Endodermal cell (in vitro differentiated cells): ENCODE data around the gene PLA2G4D. TPM values are rescaled to one million over a fixed set of nuclear protein-coding genes. Genes with fewer than 3 reads are reported as not detected.

ENCODE experiments used
- DNase-seq: peaks from one replicate; pipeline ENCODE4 v3.0.0-alpha.2; 2017
- H3K27ac ChIP-seq: 2 replicates; pipeline ENCODE4 v1.5.1; 2013; ENCODE audit warnings: mild to moderate bottlenecking, low read depth, low read length, moderate library complexity
- H3K27me3 ChIP-seq: 2 replicates; pipeline ENCODE4 v1.6.1; 2013; ENCODE audit warnings: mild to moderate bottlenecking, low read length, moderate library complexity; ENCODE audit not compliant: insufficient read depth, control insufficient read depth, poor library complexity, severe bottlenecking
- H3K36me3 ChIP-seq: 2 replicates; pipeline ENCODE4 v1.7.0; 2013; ENCODE audit warnings: mild to moderate bottlenecking, low read length, moderate library complexity; ENCODE audit not compliant: control insufficient read depth, insufficient read depth
- H3K4me1 ChIP-seq: one replicate; pipeline ENCODE4 v1.7.0; 2013; ENCODE audit warnings: low read length; ENCODE audit not compliant: control insufficient read depth, insufficient read depth
- H3K4me3 ChIP-seq: 2 replicates; pipeline ENCODE4 v1.5.1; 2013; ENCODE audit warnings: mild to moderate bottlenecking, low read length, moderate library complexity
- H3K9ac ChIP-seq: 2 replicates; pipeline ENCODE4 v1.6.1; 2013; ENCODE audit warnings: mild to moderate bottlenecking, low read length, moderate library complexity; ENCODE audit not compliant: poor library complexity, severe bottlenecking; ENCODE audit errors: extremely low read depth
- H3K9me3 ChIP-seq: 2 replicates; pipeline ENCODE4 v1.6.1; 2013; ENCODE audit warnings: mild to moderate bottlenecking, low read length, moderate library complexity; ENCODE audit not compliant: control insufficient read depth
- H3K27ac Mint-ChIP-seq: 2 replicates; pipeline ENCODE4 v1.8.0; 2020; ENCODE audit warnings: mixed read lengths
- H3K27me3 Mint-ChIP-seq: 2 replicates; pipeline ENCODE4 v1.8.0; 2021; ENCODE audit warnings: mild to moderate bottlenecking, mixed read lengths; ENCODE audit not compliant: insufficient read depth
- H3K36me3 Mint-ChIP-seq: 2 replicates; pipeline ENCODE4 v1.8.0; 2020; ENCODE audit warnings: low read depth, mixed read lengths
- H3K4me1 Mint-ChIP-seq: 2 replicates; pipeline ENCODE4 v1.8.0; 2020; ENCODE audit warnings: mixed read lengths
- H3K4me3 Mint-ChIP-seq: 2 replicates; pipeline ENCODE4 v1.8.0; 2020; ENCODE audit warnings: mild to moderate bottlenecking, moderate library complexity, mixed read lengths
- H3K9me3 Mint-ChIP-seq: 2 replicates; pipeline ENCODE4 v1.8.0; 2020; ENCODE audit warnings: mild to moderate bottlenecking, mixed read lengths
- WGBS, 2 experiments: methylation state at CpG; one replicate each; pipeline versions ENCODE4 v1.1.5 to v1.1.7; 2013; ENCODE audit warnings: missing lambda C conversion rate in 2 of 2, mixed read lengths in 1 of 2; ENCODE audit not compliant: insufficient coverage in 1 of 2, insufficient read length in 1 of 2; 5-methylcytosine and 5-hydroxymethylcytosine counted together
- total RNA-seq, 2 donors: library from RNA; stranded (reverse); fragmentation: NEBNext Ultra II Directional in 1 of 2; extraction: Animal tissue kit (Norgen Biotek cat#: 25700) in 1 of 2; gene quantifications; 2 replicates in 1 of 2; 3 replicates in 1 of 2; pipeline ENCODE4 v1.2.1, GENCODE V29; 2021
- TF ChIP-seq, protein P1 (sequence below): fragments of 200-600 bp; sonication (generic); conservative IDR thresholded peaks from 2 replicates; pipeline ENCODE4 v1.5.0; 2021; ENCODE audit warnings: antibody characterized with exemption, mild to moderate bottlenecking

Gene PLA2G4D
- total RNA-seq, 2 donors from 2014 or later = not detected

DNA sequence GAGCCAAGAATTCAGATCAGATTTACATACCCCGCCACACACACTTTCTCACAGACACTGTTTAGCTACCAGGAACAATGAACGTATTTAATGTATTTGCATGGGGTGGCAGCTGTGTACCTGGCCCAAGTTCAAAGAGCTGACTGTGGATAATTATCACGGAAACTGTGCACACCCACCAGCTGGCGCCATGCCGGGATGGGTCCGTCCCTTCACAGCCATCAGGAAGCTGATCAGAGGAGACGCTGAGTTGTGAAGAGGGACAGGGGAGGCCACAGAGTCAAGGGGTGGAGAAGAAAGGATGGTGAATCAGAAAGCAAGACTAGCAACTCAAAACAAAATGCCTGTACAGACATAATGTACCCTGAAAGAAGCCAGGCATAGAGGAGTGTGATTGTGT is 13.1 kb upstream of the PLA2G4D start:
- Mint-ChIP-seq H3K36me3 (no peaks in the 10 kb centered on the region), H3K4me3 (no peak overlapping the region), H3K9me3 (no peaks in the 10 kb centered on the region), H3K27ac (no peak overlapping the region), H3K4me1 (no peaks in the 10 kb centered on the region), H3K27me3 (no peaks in the 10 kb centered on the region)
- Histone ChIP-seq H3K4me1 (no peaks in the 10 kb centered on the region), H3K9ac (no peak overlapping the region), H3K4me3 (no peak overlapping the region), H3K9me3 (no peaks in the 10 kb centered on the region), H3K27me3 (no peaks in the 10 kb centered on the region), H3K36me3 (no peaks in the 10 kb centered on the region), H3K27ac (no peak overlapping the region)
- TF ChIP-seq, protein P1, sequence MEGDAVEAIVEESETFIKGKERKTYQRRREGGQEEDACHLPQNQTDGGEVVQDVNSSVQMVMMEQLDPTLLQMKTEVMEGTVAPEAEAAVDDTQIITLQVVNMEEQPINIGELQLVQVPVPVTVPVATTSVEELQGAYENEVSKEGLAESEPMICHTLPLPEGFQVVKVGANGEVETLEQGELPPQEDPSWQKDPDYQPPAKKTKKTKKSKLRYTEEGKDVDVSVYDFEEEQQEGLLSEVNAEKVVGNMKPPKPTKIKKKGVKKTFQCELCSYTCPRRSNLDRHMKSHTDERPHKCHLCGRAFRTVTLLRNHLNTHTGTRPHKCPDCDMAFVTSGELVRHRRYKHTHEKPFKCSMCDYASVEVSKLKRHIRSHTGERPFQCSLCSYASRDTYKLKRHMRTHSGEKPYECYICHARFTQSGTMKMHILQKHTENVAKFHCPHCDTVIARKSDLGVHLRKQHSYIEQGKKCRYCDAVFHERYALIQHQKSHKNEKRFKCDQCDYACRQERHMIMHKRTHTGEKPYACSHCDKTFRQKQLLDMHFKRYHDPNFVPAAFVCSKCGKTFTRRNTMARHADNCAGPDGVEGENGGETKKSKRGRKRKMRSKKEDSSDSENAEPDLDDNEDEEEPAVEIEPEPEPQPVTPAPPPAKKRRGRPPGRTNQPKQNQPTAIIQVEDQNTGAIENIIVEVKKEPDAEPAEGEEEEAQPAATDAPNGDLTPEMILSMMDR = no peak
- no peak for DNase-seq
- WGBS, 2 experiments = 92 to 100% methylated on average over 6 to 7 of the region's 7 CpGs

DNA sequence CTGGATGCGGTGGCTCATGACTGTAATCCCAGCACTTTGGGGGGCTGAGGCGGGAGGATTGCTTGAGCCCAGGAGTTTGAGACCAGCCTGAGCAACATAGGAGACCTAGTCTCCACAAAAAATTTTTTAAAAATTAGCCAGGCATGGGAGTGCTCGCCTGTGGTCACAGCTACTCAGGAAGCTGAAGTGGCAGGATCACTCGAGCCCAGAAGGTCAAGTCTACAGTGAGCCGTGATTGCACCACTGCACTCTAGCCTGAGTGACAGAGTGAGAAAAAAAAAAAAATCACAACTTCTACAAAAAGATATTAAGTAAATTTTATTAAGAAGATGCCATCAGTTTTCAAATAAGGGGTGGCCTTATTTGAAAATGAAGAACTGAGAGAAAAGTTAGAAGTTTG is 11.9 kb upstream of the PLA2G4D start:
- Mint-ChIP-seq H3K9me3 (no peaks in the 10 kb centered on the region), H3K27me3 (no peaks in the 10 kb centered on the region), H3K27ac (no peak overlapping the region), H3K4me3 (no peak overlapping the region), H3K36me3 (no peaks in the 10 kb centered on the region), H3K4me1 (no peaks in the 10 kb centered on the region)
- H3K9me3 ChIP-seq = no peaks in the 10 kb centered on the region
- no peaks in the 10 kb centered on the region for H3K36me3 ChIP-seq
- H3K27me3 ChIP-seq = no peaks in the 10 kb centered on the region
- no peak overlapping the region for H3K4me3 ChIP-seq
- no peak overlapping the region for H3K27ac ChIP-seq
- TF ChIP-seq, protein P1 = no peak
- DNase-seq = no peak
- H3K4me1 ChIP-seq = no peaks in the 10 kb centered on the region
- WGBS, 2 experiments = 94 to 100% methylated on average over 1 to 5 of the region's 5 CpGs
- H3K9ac ChIP-seq = no peak overlapping the region

DNA sequence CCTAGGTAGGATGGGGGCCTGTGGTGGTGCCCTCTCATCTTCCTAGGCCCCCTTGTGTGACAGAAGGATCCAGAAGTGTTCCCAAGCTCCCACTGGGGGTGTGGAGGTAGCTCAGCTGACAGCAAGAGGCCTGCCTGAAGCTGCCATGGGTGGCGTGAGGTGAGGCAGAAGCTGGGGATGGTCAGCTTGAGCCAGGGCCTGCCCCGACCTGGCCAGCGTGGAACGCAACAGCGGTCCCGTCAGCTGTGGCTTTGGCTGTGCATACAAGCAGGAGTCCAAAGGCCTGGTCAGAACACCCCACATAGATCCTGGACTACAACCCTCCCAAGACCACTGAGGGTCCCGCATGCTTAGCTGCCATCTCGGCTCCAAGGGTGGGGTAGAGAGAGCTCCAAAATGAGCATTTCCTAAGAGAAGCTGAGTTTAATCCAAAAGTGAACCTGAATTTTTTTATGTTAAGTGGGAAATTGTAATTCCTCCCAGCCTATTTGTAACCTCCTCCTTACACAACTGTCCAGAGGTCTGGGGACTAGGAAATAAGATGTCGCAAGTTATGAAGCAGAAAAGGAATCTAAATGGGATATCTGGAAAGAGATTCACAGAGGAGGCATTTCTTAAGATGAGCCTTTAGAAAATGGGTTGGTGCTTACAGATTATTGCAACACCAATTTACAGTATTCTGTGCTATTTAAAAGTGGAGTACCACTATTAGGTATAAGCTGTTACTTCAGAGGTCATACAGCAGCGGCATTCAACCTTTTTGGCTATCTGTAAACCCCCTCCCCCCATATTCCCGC is 9.9 kb upstream of the PLA2G4D start:
- H3K9me3 ChIP-seq = no peaks in the 10 kb centered on the region
- 90 to 96% methylated on average over 8 to 11 of the region's 11 CpGs for WGBS, 2 experiments
- no peak overlapping the region for H3K27ac Mint-ChIP-seq
- H3K4me1 Mint-ChIP-seq = no peaks in the 10 kb centered on the region
- TF ChIP-seq, protein P1 = no peak
- no peak overlapping the region for H3K4me3 Mint-ChIP-seq
- no peaks in the 10 kb centered on the region for H3K36me3 Mint-ChIP-seq
- no peak overlapping the region for H3K9ac ChIP-seq
- no peaks in the 10 kb centered on the region for H3K36me3 ChIP-seq
- DNase-seq = no peak
- no peaks in the 10 kb centered on the region for H3K27me3 Mint-ChIP-seq
- no peaks in the 10 kb centered on the region for H3K4me1 ChIP-seq
- no peak overlapping the region for H3K27ac ChIP-seq
- H3K9me3 Mint-ChIP-seq = no peaks in the 10 kb centered on the region
- no peak overlapping the region for H3K4me3 ChIP-seq
- no peaks in the 10 kb centered on the region for H3K27me3 ChIP-seq
